Stimulated activated CD4-positive, alpha-beta T cell treated with anti-CD3 and anti-CD28 coated beads, Interleukin-15, amount 100 ng/mL, for 24 hours (primary cell): Measurements from ENCODE around the gene MXI1.
A peak's percentile ranks its signal among the peaks of the same experiment; 100 is the strongest.

Experiments
- DNase-seq: peaks from one replicate; pipeline ENCODE4 v3.0.0-alpha.2; 2020

Gene MXI1

DNA sequence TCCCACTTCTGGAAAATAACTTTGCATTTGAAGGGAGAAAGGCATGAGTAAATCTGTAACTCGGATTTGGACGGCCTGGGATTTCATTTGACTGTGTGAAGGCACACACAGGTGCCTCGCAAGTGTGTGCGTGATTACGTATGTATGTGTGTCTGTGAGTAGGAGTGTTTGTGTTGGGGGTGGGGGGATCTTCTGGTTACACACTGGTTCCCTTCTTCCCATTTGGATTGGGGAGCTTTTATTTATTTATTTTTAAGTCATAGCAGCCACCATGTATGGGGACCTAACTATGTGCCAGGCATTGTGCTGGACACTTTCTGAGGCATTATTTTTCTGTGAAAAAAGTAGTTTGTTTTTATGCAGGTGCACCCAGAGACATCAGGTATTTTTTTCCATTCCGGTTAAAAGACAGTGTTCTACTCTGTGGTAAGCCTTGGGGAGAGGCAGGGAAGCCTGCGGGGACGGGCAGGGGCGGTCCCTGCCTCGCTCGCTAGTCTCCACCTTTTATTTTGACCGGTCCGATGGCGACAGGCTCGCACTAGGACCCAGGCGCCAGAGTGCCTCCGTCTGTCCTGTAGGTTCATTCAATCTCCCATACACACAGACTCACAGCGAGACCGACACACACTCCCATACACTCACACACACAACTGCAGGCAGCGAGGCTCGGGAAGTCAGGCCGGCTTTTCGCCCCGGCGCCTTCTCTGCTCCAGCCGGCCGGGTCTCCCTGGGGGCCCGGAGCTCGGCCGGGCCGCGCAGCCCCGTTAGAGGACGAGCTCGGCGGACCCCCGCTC is at the start of gene MXI1:
TSS of gene MXI1 (plus strand) at position 595 of the 794 bp plus-strand sequence. CDS start 204 bp downstream, outside the sequence.
- peak; percentile 61 for DNase-seq

DNA sequence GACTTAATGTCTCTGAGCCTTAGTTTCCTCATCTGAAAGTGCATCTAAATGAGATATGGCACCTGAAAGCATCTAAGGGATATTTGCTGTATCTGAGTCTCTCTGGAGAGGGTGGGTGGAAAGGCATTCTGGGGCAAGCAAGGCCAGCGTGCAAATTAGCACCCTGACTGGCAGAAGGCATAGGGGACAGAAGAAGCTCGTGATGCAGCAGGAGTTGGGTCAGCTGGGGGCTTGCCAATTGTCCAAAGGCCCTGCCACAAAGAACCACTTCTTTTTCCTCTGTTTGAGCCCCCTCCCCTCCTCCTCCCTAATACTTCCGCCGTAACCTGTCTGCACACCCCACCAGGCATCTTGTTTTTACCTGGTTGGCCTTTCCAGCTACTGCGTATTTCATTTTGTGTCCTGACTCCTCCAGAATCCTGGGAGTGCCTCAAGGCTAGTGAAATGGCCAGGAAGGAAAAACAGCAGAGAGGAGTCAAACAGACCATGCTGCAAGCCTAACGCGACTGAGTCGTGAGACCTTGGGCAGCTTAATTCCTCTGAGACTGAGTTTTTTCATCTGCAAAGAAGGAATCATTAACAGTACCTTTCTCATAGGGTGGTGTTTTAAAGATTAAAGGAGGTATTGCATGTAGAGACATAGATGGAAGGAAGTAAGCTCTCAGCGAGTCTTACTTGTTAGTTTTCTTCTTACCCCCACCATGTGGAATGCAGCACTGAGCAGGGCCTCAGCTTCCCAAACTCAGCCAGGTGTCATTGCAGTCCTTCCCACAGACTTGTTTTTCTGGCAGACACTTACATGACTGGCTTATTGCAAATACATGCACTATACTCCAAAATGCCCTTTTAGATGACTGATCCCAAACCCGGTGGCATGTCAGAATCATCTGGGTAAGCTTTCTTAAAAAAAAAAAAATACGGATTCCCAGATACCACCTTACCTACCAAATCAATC is 49.1 kb upstream of the MXI1 start:
- DNase-seq, result no peak

DNA sequence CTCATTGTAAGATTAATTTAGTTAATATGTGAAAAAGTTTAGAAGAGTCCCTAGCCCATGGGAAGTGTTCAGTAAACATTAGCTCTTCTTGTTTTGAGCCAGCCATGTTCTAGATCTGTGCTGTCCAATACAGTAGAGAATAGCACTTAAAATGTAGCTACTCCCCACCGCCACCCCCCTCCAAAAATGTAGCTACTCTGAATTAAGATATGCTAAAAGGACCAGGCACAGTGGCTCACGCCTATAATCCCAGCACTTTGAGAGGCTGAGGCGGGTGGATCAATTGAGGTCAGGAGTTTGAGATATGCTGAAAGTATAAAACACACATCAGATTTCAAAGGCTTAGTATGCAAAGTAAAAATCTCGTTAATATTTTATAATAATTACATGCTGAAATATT is 47.3 kb upstream of the MXI1 start:
- no peak for DNase-seq

DNA sequence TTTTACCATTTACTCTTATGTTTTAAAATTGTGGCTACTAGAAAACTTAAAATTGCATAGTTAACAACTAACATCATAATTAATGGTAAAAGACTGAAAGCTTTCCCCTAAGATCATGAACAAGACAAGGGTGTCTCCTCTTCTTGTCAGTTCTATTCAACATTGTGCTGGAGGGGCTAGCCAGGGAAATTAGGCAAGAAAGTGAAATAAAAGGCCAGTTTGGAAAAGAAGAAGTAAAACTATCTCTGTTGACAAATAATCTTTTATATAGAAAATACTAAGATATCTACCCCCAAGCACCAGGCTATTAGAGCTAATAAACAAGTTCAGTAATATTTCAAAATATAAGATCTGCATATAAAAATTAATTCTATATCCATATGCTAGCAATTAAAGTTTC is 46.9 kb upstream of the MXI1 start:
- DNase-seq, result no peak

DNA sequence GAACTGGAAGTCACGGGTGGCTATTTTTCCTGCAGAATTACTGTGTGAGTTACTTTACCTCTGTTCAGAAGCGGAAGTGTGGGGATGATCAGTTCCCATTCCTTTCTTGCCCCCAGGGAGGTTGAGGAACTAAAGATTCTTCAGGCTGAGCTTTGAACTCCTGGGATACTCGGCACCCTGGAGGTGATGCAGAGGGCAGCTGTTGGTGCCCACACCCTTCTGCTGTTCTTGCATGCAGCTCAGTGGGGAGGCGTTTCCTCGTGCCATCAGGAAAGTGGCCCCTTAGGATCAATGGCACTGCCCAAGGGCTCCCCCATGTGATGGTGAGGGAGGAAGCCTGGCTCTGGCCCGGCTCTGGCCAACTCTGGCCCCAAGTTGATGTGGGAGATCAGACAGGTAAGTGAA is 44.7 kb upstream of the MXI1 start:
- no peak for DNase-seq

DNA sequence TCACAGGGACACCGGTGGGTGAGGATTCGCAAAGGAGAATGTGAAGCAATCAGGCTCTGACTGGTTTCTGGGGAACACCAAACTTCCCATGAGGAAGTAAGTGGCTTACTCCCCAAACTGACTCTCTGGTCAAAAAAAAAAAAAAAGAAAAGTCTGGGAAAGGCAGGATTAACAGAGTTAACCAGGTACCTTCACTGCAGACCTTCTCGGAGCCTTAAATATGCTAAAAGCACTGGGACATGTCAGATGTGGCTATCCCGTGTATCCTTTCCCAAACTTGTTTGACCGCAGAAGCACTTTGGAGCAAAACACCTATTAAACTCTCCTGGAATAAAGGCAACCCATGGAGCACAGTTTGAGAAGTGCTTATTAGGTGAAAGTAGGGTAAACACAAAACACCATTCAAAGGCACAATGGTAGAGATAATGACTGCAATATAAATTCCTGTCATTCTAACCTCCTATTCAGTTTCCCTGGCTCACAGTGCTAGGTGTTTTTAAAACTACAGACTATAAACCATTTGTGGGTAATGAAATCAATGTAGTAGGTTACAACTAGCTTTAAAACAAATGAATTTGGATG is 44.1 kb upstream of the MXI1 start:
- no peak for DNase-seq

DNA sequence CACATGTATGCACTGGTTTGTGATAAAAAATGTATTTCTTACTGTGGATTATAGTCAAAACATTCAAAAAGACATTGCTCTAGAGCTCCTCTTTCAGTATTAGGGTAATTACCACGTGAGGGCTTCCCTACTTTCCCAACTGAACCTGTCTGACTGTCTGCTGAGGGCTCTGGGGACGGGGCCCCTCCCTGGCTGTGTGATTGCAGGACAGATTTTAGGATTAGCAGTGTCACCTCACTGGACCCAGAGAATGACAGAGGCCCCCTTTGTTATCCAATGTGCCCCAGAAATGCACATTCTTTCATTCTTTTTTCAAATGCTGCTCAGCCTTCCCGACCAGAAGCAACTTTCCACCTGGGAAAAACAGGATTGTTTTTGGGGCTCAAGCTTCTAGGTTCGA is 43.6 kb upstream of the MXI1 start:
- DNase-seq, result no peak

DNA sequence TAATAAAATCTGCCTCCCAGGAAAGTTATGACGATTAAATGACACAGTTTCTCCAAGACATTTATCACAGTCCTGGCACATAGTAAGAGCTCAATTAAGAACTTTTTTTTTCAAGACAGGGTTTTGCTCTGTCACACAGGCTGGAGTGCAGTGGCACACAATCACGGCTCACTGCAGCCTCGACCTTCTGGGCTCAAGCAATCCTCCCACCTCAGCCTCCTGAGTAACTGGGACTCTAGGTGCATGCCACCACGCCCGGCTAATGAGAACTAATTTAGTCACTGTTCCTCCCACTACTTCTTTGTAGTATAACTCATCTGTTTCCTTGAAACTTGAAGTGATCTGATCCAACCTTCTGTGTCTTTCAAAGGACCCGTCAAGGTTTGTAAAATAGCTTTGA is 42.2 kb upstream of the MXI1 start:
- peak; percentile 21 for DNase-seq

DNA sequence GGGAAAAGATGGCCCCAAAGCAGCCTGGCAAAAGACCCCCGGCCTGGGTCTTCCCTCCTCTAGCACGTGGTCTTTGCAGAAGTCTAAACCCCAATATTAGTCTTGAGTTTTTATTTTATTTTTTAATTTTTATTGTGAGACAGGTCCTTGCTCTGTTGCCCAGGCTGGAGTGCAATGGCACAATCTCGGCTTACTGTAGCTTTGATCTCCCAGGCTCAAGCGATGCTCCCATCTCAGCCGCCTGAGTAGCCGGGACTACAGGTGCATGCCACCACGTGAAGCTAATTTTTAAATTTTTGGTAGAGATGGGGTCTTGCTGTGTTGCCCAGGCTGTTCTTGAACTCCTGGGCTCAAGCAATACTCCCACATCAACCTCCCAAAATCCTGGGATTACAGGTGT is 40.3 kb upstream of the MXI1 start:
- DNase-seq, result no peak

DNA sequence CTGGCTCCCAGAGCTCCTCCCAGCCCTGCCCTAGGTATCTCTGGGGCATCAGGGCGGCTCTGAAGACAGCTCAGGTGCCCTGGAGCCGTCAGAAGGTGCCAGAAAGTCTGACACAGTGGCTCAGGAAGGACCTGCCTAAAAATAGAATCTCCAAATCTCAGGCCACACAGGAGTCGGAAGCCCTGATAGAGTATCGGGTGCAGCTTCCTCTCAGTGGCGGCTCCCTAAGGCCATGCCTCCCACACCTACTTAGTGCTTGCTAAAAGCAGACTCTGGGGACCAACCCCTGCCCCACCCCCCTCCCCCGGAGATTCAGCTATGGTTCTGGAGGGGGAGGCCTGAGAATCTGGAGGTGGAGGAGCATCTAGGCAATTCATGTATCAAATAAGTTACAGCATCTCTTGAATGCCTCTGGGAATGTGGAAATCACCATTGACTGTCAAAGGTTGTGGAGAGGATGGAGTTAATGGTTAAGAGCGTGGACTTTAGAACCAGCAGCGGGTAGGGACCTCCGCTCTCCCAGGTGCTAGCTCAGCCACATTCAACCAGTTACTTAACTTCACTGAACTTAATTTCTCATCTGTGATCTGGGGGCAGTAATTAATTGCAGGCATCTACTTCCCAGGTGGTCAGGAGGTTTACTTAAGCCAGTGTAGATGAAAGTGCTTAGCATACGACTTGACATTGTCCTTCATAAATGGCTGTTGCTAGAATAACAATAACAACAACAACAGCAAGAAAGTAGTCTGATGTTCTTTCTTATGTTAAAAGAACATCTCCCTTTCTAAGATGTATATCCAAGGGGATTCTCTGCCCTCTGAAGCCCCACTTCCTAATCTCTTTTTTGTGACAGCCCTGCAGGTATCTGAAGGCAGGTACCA is 38.6 kb upstream of the MXI1 start:
- peak; percentile 27 for DNase-seq

DNA sequence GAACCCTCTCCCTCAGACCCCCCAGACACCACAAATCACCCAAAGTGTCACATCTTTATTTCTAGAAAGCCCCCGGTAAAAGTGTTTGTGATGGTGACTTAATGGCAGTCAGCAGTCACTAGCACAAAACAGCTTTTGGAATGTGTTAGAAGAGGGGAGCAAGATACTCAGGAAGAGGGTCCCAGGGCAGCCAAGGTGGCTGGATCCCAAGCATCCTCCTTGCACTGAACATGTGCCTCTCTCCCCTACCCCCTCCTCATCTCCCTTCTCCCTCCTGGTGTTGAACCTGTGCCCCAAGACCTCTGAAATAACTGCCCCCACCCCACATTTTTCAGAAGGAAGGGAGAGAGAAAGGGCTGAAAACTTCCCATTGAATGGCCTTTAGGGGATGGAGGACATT is 37.8 kb upstream of the MXI1 start:
- no peak for DNase-seq

DNA sequence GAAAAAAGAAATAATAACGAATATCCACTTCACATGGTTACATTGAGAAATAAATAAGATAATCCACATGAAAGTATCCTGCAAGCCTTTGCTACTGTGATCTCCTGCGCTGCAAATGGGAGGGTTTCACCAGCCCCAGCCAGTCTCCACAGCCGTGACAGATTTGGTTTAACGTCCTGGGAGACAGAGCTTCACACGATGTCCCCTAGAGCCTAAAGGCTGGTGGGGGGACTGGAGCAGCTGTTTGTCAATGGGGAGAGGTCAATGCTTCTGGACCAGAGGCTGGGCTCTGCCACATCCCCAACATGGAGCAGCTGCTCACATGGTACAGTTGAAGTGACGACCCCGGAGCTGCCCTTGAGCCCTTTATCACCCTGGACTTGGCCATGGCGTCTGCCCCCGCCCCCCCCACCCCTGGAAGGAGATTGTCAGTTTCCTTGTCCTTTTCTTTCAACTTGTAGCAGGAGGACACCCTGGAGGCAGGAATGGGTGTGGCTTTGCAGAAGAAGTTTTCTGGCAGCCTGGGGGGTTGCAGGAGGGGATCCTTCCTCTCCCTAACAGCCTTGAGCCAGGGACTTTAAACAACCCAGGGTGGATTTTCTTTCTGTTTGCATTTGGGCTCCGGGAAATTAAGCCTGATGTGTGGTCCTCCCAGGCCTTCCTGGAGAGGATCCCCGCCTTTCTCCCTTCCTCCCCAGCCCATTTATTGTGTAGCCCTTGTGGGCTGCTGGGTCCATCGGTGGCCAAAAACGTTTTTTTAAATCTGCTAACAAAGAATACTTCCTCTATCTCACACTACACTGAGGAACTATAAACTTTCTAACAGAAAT is 37.0 kb upstream of the MXI1 start:
- no peak for DNase-seq

DNA sequence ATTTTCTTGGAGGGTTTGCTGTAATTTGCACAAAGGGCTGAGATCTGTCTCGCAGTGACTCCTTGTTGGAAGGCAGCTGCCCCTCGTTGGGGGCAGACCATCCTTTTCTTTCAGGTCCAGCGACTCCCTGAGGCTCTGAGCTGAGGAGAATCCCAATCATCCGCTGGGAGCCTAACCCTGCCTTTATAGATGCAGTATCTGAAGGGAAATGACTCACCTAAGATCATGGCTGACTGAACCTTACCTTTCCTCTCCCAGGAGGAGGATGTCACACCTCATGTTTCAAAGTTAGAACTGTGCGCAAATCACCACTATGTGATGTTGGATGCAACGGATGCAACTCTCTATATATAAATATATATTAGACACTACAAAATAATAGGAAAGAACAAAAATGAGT is 36.4 kb upstream of the MXI1 start:
- no peak for DNase-seq

DNA sequence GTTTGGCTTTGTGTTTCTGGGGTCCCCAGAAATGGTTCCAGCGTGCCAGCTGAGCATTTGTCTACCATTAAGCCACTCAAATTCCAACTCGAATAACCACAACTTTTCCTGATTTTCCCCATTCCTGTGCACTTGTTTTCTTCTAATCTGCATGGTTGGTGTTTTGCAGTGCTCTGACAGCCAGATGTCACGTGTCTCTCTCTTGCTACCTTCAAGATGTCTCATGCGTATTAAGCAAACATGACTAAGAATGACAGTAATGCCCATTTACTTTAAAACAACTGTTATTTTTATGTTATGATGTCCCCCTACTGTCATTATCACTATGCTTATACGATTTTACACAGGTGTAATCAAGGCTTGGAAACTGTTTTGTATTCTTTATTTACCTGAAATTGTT is 35.2 kb upstream of the MXI1 start:
- DNase-seq, result no peak

DNA sequence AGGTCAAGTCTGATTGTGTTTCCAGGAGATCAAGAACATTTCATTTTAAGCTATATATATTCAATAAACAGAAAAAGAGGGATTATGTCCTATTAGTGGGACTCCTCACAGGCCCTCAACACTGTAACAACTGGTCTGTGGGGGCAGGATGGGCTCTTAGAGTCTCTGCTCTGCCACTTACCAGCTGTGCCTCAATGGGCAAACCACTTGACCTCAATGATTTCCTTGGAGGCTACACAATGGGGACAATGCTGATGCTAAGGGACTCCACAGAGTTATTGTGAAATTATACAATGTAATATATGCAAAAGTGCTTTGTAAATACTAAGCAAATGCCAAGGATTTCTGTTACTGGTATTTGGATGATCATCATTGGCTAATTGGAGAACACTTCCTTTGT is 33.2 kb upstream of the MXI1 start:
- DNase-seq, result no peak

DNA sequence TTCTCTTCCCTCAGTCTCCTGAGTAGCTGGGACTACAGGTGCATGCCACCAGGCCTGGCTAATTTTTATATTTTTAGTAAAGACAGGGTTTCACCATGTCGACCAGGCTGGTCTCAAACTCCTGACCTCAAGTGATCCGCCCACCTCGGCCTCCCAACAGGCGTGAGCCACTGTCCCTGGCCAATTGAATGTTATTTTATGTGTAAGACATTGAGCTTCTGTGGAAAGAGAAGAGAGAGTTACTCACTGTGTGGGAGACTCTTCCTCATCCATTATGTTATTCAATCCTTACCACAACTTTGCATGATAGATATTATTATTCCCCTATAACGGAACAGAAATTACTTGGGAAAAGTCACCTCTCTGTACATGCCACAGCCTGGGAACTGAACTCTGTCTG is 32.6 kb upstream of the MXI1 start:
- DNase-seq, result no peak

DNA sequence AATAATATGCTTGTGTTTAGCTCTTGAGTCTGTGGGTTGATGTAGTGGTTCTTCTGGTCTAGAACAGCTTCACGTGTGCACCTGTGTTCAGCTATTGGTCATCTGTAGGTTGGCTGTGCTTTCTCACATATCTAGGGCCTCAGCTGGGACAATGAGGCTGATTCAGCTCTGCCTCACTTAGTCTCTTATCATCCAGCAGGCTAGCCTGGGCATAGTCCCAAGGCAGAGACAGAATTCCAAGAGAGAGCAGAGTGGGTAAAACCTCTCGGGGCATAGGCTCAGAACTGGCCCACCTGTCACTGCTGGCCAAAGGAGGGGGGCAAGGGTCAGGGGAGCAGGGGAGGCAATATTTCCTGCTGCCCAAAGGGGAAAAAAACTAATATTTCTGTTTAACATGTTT is 32.0 kb upstream of the MXI1 start:
- no peak for DNase-seq

DNA sequence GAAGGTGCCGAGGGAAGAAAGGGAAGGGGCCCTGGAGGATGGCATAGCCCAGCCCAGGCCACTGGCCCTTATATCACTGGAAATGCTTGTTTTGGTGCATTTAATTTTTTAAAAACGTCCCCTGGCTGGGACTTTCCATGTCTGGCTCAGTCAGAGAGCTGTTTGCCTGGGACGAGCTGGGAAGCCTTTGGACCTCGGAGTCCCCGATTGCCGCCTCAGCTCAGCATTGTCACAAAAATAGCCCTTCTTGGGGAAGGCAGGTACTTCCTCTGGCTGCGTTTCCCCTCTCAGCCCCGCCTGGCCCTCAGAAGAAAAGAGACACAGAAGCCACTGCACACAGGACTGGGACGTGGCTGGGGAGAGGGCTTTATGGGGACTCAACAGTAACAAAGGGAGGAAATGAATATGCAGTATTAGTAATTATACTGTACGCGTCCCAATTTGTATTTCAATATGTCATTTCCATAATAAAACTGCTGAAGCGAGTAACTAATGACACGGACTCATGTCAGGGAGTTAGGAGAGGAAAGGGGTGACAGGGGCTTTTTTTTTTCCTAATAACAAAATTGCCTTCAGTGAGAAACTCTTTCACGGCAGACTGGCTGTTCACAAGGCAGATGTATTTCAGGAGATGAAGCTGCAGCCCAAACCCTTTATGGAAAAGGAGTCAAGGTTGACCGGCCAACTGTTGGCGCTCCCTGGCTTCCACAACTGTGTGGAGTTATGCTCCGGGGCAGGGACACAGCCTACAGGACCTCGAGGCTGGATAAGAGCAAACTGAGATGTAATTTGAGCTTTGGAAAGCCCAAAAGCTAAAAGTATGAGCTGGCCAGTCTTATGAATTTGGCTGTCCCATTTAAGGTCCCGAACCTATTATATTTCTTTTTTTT is 31.0 kb upstream of the MXI1 start:
- no peak for DNase-seq

DNA sequence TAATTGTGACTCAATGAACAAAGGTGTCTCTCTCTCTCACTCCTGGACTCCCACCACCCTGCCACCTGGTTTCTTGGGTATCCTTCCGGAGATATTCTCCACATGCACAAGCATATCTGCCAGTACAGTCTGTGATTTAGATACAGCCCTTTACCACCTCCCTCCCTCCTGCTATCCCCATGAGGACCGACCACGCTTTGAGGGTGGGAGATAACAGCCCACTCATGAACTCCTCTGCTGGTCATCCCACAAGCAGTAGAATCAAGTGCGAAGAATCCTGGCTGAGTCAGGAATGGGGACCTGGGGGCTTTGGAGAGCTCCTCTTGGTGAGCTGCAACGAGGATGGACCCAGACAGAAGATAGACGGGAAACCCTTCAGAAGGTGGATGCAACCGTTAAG is 28.2 kb upstream of the MXI1 start:
- no peak for DNase-seq

DNA sequence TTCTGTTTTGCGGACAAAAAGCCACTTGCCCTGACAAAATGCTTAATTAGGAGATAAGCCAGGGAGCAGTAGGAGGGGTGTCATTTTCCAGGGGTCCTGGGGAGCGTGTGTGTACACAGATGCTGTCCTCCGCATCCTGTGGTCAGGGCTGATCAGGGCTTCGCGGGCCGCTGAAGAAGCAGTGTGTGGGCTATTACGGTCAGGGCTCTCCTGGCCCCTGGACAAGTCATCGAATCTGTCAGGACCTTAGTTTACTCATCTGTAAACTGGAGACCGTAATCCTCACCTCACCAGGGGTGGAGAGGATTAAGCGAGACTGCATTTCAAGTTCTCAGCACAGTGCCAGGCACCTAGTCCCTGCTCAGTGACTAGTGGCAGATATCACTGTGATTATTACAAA is 26.0 kb upstream of the MXI1 start:
- no peak for DNase-seq

DNA sequence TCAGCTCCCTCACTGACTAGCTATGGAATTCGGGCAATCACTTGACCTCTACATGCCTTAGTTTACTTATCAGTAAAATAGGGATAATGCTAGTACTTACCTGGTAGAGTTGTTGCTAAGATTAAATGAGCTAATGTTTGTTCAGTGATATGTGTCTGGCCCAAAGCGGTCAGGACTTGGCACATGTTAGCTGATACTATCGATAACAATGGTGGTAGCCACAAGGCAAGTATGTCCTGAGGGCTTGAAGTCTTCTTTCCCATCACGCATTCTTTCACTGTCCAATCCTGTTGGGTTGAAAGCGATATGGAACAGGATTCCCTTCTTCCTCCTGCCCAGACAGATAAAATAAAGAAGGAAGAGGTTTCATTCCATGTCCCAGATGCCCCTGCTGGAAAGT is 25.5 kb upstream of the MXI1 start:
- DNase-seq, result no peak
